Body of pancreas (tissue), 4 donors: ENCODE results near the gene CCNYL1. TPM values are rescaled to one million over a fixed set of nuclear protein-coding genes. Genes with fewer than 3 reads are reported as not detected.

ENCODE experiments used
- ATAC-seq: fragments of 150-250 bp; one replicate; pipeline ENCODE4 v1.9.1; 2016
- DNase-seq, 4 donors: peaks; one replicate each; pipeline ENCODE4 v3.0.0-alpha.2; 2019
- H3K27ac ChIP-seq, 4 donors: fragments of 200-600 bp; sonication (generic); 1 replicate in 3 of 4; 2 replicates in 1 of 4; pipeline versions ENCODE4 v1.5.1 to v1.6.1; 2016 to 2019; ENCODE audit warnings: mild to moderate bottlenecking in 1 of 4, mixed read lengths in 1 of 4, moderate library complexity in 1 of 4
- H3K27me3 ChIP-seq, 2 donors: fragments of 200-600 bp; sonication (generic); one replicate each; pipeline ENCODE4 v1.6.0; 2016; ENCODE audit warnings: mild to moderate bottlenecking in 1 of 2
- H3K36me3 ChIP-seq, 2 donors: fragments of 200-600 bp; sonication (generic); replicated peaks in 1 of 2; 2 replicates each; pipeline ENCODE4 v1.5.1; 2016; ENCODE audit warnings: low read depth in 2 of 2; ENCODE audit not compliant: insufficient read depth in 1 of 2
- H3K4me1 ChIP-seq: fragments of 200-600 bp; sonication (generic); one replicate; pipeline ENCODE4 v1.6.0; 2016
- H3K4me3 ChIP-seq, 2 donors: fragments of 200-600 bp; sonication (generic); 1 replicate in 1 of 2; 2 replicates in 1 of 2; pipeline ENCODE4 v1.5.1; 2016 to 2019
- H3K9me3 ChIP-seq, 3 donors: fragments of 200-600 bp; sonication (generic); 1 replicate in 2 of 3; 2 replicates in 1 of 3; pipeline ENCODE4 v1.5.1; 2016
- CTCF ChIP-seq, 7 experiments: fragments of 450-650 bp in 4 of 7; fragments of 200-600 bp in 3 of 7; sonication (generic) in 3 of 7; IDR thresholded peaks; one replicate each; pipeline ENCODE4 v1.5.1; 2016 to 2019; ENCODE audit warnings: antibody characterized with exemption in 7 of 7
- POLR2A ChIP-seq, 3 donors: fragments of 450-650 bp; IDR thresholded peaks; one replicate each; pipeline ENCODE4 v1.6.1; 2016; ENCODE audit warnings: antibody characterized with exemption in 3 of 3, mild to moderate bottlenecking in 2 of 3
- WGBS, 2 donors: methylation state at CpG; one replicate each; pipeline ENCODE4 v1.1.5; 2017; 5-methylcytosine and 5-hydroxymethylcytosine counted together
- intact Hi-C: fragments of 100-400 bp; cut with DNase I; formaldehyde crosslinking; loops from one replicate; pipeline ENCODE4 v1.15.1; 2023
- total RNA-seq, 2 donors: library from RNA; depleted of rRNA; stranded (reverse); fragments of >200 nt; gene quantifications; one replicate each; pipeline ENCODE4 v1.1.0, GENCODE V29; 2016

Gene CCNYL1
- total RNA-seq, 2 donors from 2014 or later: 14.5 to 14.8 TPM

GRCh38 chr2:207782238-207783030 is 71.0 kb downstream of the CCNYL1 start:
- H3K36me3 ChIP-seq: no peaks in the 10 kb centered on the region
- H3K9me3 ChIP-seq: no peaks in the 10 kb centered on the region
- no peaks in the 10 kb centered on the region for H3K27me3 ChIP-seq
- TF ChIP-seq POLR2A (IDR thresholded peaks at IDR 0.05) (no peak), CTCF (IDR thresholded peaks at IDR 0.05) (no peak)
- peaks cover 18% of the 10 kb centered on the region for H3K4me1 ChIP-seq
- H3K4me3 ChIP-seq: no peak overlapping the region
- ATAC-seq: peak; percentile 91
- WGBS, 2 donors: 69 to 73% methylated on average over 8 to 10 of the region's 10 CpGs
- intact Hi-C loops: no loop called here
- H3K27ac ChIP-seq: peak overlapping the region in 3 of 4 donors; percentile 10 to 29 (median 22)
- DNase-seq: peak; percentile 61 to 82 (median 79)

- Histone ChIP-seq H3K36me3 (no peaks in the 10 kb centered on the region), H3K27me3 (no peaks in the 10 kb centered on the region), H3K9me3 (no peaks in the 10 kb centered on the region), H3K4me3 (no peak overlapping the region), H3K4me1 (peaks cover 18% of the 10 kb centered on the region), H3K27ac (no peak overlapping the region)
- intact Hi-C loops: no loop called here
- DNase-seq (no peak), ATAC-seq (no peak)
- WGBS, 2 donors: 83 to 89% methylated on average over 2 of the region's 2 CpGs
- no peak for TF ChIP-seq POLR2A (IDR thresholded peaks at IDR 0.05)
- TF ChIP-seq CTCF (IDR thresholded peaks at IDR 0.05): no peak
These were observed 72.1 kb downstream of the CCNYL1 start for GRCh38 chr2:207783514-207783913.

- H3K27me3 ChIP-seq: no peaks in the 10 kb centered on the region
- ATAC-seq: no peak
- H3K36me3 ChIP-seq: no peaks in the 10 kb centered on the region
- intact Hi-C loops: no loop called here
- no peaks in the 10 kb centered on the region for H3K9me3 ChIP-seq
- no peak for DNase-seq
- no peak overlapping the region for H3K4me3 ChIP-seq
- WGBS, 2 donors: 47 to 50% methylated on average over 5 of the region's 5 CpGs
- TF ChIP-seq CTCF (IDR thresholded peaks at IDR 0.05) (no peak), POLR2A (IDR thresholded peaks at IDR 0.05) (no peak)
- no peak overlapping the region for H3K27ac ChIP-seq
- H3K4me1 ChIP-seq: peaks cover 18% of the 10 kb centered on the region
These were observed 73.5 kb downstream of the CCNYL1 start for GRCh38 chr2:207784898-207785297.

GRCh38 chr2:207787017-207787416 is 75.6 kb downstream of the CCNYL1 start:
- intact Hi-C loops: no loop called here
- Histone ChIP-seq H3K9me3 (no peaks in the 10 kb centered on the region), H3K36me3 (no peaks in the 10 kb centered on the region), H3K27me3 (no peaks in the 10 kb centered on the region), H3K4me3 (no peak overlapping the region), H3K27ac (no peak overlapping the region), H3K4me1 (peaks cover 21% of the 10 kb centered on the region)
- WGBS, 2 donors: 74 to 85% methylated on average over 3 of the region's 3 CpGs
- DNase-seq (no peak), ATAC-seq (no peak)
- TF ChIP-seq CTCF (IDR thresholded peaks at IDR 0.05) (no peak), POLR2A (IDR thresholded peaks at IDR 0.05) (no peak)

- TF ChIP-seq CTCF (IDR thresholded peaks at IDR 0.05) (no peak), POLR2A (IDR thresholded peaks at IDR 0.05) (no peak)
- Histone ChIP-seq H3K9me3 (no peaks in the 10 kb centered on the region), H3K27ac (no peak overlapping the region), H3K4me3 (no peak overlapping the region), H3K4me1 (peaks cover 18% of the 10 kb centered on the region), H3K36me3 (no peaks in the 10 kb centered on the region), H3K27me3 (no peaks in the 10 kb centered on the region)
- no peak for DNase-seq
- intact Hi-C loops: no loop called here
- ATAC-seq: no peak
- 49 to 50% methylated on average over 4 of the region's 4 CpGs for WGBS, 2 donors
These were observed 76.4 kb downstream of the CCNYL1 start for GRCh38 chr2:207787800-207788199.
